AG04450 (cell line): Measurements from ENCODE around the gene RASGRP2. TPM values are rescaled to one million over a fixed set of nuclear protein-coding genes. Genes with fewer than 3 reads are reported as not detected.

Experiments
- CTCF ChIA-PET: fragments of 300-600, 350-600 bp; formaldehyde crosslinking; extraction: SDS; loops from one replicate; lab custom pipeline; 2022; ENCODE audit warnings: antibody characterized with exemption, inconsistent platforms; lab: Charles Lee
- POLR2A ChIA-PET: fragments of 350-600 bp; formaldehyde crosslinking; extraction: SDS; loops from one replicate; lab custom pipeline; 2021; ENCODE audit warnings: antibody characterized with exemption, inconsistent platforms; lab: Yijun Ruan, JAX
- DNase-seq: peaks from one replicate; pipeline ENCODE4 v3.0.0-alpha.2; 2011; ENCODE audit warnings: low read depth, low spot score
- H3K27ac ChIP-seq: one replicate; pipeline ENCODE4 v1.5.1; 2012; ENCODE audit warnings: low read depth, low read length, control low read depth
- H3K27me3 ChIP-seq: one replicate; pipeline ENCODE4 v1.6.0; 2012; ENCODE audit warnings: low read length; ENCODE audit not compliant: control insufficient read depth, insufficient read depth
- H3K4me3 ChIP-seq: 2 replicates; pipeline ENCODE4 v1.5.1; 2011; ENCODE audit warnings: mild to moderate bottlenecking, low read depth, low read length, control low read depth
- H3K9me3 ChIP-seq: 2 replicates; pipeline ENCODE4 v1.5.1; 2012; ENCODE audit warnings: low read length; ENCODE audit not compliant: control insufficient read depth, insufficient read depth
- CTCF ChIP-seq: IDR thresholded peaks from 2 replicates; pipeline ENCODE4 v1.5.1; 2011; ENCODE audit warnings: low read depth, low read length, control low read depth, inconsistent platforms
- polyA plus RNA-seq: library from polyadenylated mRNA; depleted of rRNA; stranded (reverse); fragments of >200 nt; gene quantifications from 2 replicates; pipeline ENCODE4 v1.2.3, GENCODE V29; 2011

Gene RASGRP2
- polyA plus RNA-seq, 1 experiment = 0.43 TPM

- CTCF ChIA-PET = interaction anchor here (1.0 to 2.0 kb wide), 4 partner anchors 9 to 88 kb away, joined by 3 to 11 read pairs (median 4); no protein-coding TSS in a partner anchor
- POLR2A ChIA-PET = interaction anchor here (0.5 to 0.6 kb wide), 3 partner anchors 93 to 1572 kb away, joined by 3 to 4 read pairs (median 3); no protein-coding TSS in a partner anchor
These were observed 32.9 kb upstream of the RASGRP2 start for GRCh38 chr11:64776875-64777274.

DNA sequence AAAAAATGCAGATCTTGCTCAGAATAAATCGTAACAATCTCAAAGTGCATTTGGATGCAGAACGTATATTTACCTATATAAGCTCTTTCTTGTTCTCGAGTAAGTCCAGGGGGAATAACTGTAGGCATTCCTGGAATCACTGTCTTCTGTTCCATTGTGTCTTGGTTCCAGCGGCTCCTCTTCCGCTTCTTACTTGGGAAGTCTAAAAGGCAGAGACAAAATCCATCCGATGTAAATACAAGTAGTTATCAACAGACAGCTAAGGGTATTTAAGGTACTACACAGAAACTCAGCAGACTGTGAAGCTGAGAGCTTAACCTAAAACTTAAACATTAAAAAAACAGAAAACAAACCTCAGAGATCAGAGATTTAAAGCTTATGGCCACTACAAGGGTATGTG is 32.5 kb upstream of the RASGRP2 start:
- H3K27me3 ChIP-seq = no peaks in the 10 kb centered on the region
- DNase-seq = no peak
- POLR2A ChIA-PET = no interaction called here
- peak overlapping the region; percentile 98 for H3K4me3 ChIP-seq
- no peaks in the 10 kb centered on the region for H3K9me3 ChIP-seq
- TF ChIP-seq CTCF = no peak
- CTCF ChIA-PET = interaction anchor here (1.2 to 2.0 kb wide), 3 partner anchors 9 to 12 kb away, joined by 3 to 11 read pairs (median 5); no protein-coding TSS in a partner anchor
- H3K27ac ChIP-seq = no peak overlapping the region

More at GRCh38 chr11:64776875-64777274, 32.9 kb upstream of the RASGRP2 start:
- H3K9me3 ChIP-seq = no peaks in the 10 kb centered on the region
- no peak for DNase-seq
- no peaks in the 10 kb centered on the region for H3K27me3 ChIP-seq
- H3K27ac ChIP-seq = no peak overlapping the region
- peak overlapping the region; percentile 98 for H3K4me3 ChIP-seq
- no peak for TF ChIP-seq CTCF

GRCh38 chr11:64774144-64774543 is 30.2 kb upstream of the RASGRP2 start:
- no peak for DNase-seq
- Histone ChIP-seq H3K9me3 (no peaks in the 10 kb centered on the region), H3K27ac (no peak overlapping the region), H3K27me3 (no peaks in the 10 kb centered on the region), H3K4me3 (no peak overlapping the region)
- ChIA-PET CTCF (interaction anchor here (1.5 kb wide), 1 partner anchor 85 kb away, joined by 3 read pairs; no protein-coding TSS in a partner anchor), POLR2A (no interaction called here)
- TF ChIP-seq CTCF = no peak

DNA sequence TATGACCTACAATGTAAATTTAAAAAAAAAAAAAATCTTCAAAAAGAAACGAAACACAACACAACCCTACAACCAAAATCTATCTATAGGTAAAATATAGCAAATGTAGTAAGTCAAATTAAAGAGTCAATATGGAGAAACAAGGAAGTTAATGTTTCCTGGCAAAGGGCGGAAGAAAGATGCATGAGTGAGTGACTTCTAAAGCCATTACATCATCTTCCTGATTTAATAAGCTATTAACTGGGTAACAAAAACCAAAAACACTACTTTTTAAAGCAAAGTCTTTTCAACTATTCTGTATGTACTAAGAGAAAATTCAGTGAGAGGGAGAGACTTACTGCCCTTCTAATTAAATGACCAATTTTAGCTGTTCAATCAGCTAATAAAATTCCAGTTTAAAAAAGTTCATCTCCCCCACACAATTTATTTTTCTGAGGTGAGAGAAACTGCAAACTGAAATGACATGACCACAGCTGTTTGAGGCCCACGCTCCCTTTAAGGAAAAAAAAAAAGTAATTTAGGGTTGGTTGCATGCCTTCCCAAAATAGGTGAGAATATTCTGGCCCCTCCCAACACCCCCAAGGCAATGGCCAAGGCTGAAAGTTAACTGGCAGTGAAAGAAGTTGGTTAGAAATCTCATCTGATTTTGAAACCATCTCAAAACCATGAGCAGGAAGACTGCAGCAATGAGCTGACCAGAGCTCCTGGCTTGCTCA is 28.5 kb upstream of the RASGRP2 start:
- CTCF ChIA-PET = interaction anchor here (0.7 kb wide), 1 partner anchor 84 kb away, joined by 3 read pairs; no protein-coding TSS in a partner anchor
- POLR2A ChIA-PET = no interaction called here

More for the DNA sequence above, 28.5 kb upstream of the RASGRP2 start:
- H3K9me3 ChIP-seq = no peaks in the 10 kb centered on the region
- no peak for DNase-seq
- TF ChIP-seq CTCF = no peak
- no peaks in the 10 kb centered on the region for H3K27me3 ChIP-seq
- H3K4me3 ChIP-seq = no peak overlapping the region
- no peak overlapping the region for H3K27ac ChIP-seq
